GM12878 (cell line): Measurements from ENCODE around the gene PLEKHA6. TPM values are rescaled to one million over a fixed set of nuclear protein-coding genes. Genes with fewer than 3 reads are reported as not detected.

Experiments
- ATAC-seq: fragments of 200-7000 bp; cut with Tn5 transposase; 3 replicates; pipeline ENCODE4 v1.9.1; 2020; ENCODE audit warnings: mild to moderate bottlenecking, moderate library complexity
- BruUV-seq: library from RNA; stranded (reverse); fragments of 400-500 nt; replicated peaks from 2 replicates; lab custom pipeline; 2021; lab: Mats Ljungman, UMichigan
- CTCF ChIA-PET: fragments of 300-600 bp; sonication (Branson Sonifier 250); formaldehyde crosslinking; extraction: SDS; loops from one replicate; lab custom pipeline; 2021; ENCODE audit warnings: inconsistent platforms; lab: Yijun Ruan, JAX
- POLR2A ChIA-PET: fragments of 350-600 bp; formaldehyde crosslinking; extraction: SDS; loops from one replicate; lab custom pipeline; 2021; ENCODE audit warnings: inconsistent platforms; lab: Charles Lee
- RAD21 ChIA-PET: fragments of 300-600 bp; sonication (Branson Sonifier 250); formaldehyde crosslinking; loops from one replicate; lab custom pipeline; 2023; ENCODE audit warnings: antibody characterized with exemption; ENCODE audit not compliant: unreplicated experiment; lab: Charles Lee
- SMC1A ChIA-PET: fragments of 300-600 bp; sonication (Branson Sonifier 250); formaldehyde crosslinking; loops from one replicate; lab custom pipeline; 2023; ENCODE audit not compliant: unreplicated experiment, uncharacterized antibody; lab: Charles Lee
- DNase-seq: peaks from one replicate; pipeline ENCODE4 v3.0.0-alpha.2; 2011; ENCODE audit warnings: low read depth, low spot score
- FAIRE-seq: peaks from 3 replicates; lab custom pipeline; 2011; peaks lifted over from hg19 to GRCh38; lab: Jason Lieb, UNC
- H2AFZ ChIP-seq: 2 replicates; pipeline ENCODE4 v1.6.0; 2011; ENCODE audit warnings: low read depth, low read length, control low read depth; ENCODE audit not compliant: control insufficient read depth
- H3K27ac ChIP-seq: 2 replicates; pipeline ENCODE4 v1.5.1; 2011; ENCODE audit warnings: control low read depth; ENCODE audit not compliant: control insufficient read depth, insufficient read depth
- H3K27me3 ChIP-seq, 2 experiments: replicated peaks in 1 of 2; 2 replicates each; pipeline versions ENCODE4 v1.6.0 to v1.6.1; 2011; ENCODE audit warnings: low read length in 1 of 2; ENCODE audit not compliant: control insufficient read depth in 2 of 2, insufficient read depth in 2 of 2
- H3K36me3 ChIP-seq, 2 experiments: 2 replicates each; pipeline ENCODE4 v1.5.1; 2011; ENCODE audit warnings: low read length in 1 of 2; ENCODE audit not compliant: control insufficient read depth in 2 of 2, insufficient read depth in 2 of 2
- H3K4me1 ChIP-seq: 2 replicates; pipeline ENCODE4 v1.6.1; 2011; ENCODE audit warnings: mild to moderate bottlenecking, low read length, moderate library complexity, mixed read lengths; ENCODE audit not compliant: control insufficient read depth, insufficient read depth
- H3K4me2 ChIP-seq: 2 replicates; pipeline ENCODE4 v1.6.0; 2011; ENCODE audit warnings: control low read depth; ENCODE audit not compliant: control insufficient read depth, insufficient read depth
- H3K4me3 ChIP-seq: fragments of 200-600 bp; sonication (generic); 2 replicates; pipeline ENCODE4 v1.5.1; 2016
- H3K79me2 ChIP-seq: 2 replicates; pipeline ENCODE4 v1.6.0; 2011; ENCODE audit warnings: low read length; ENCODE audit not compliant: control insufficient read depth, insufficient read depth
- H3K9ac ChIP-seq: 2 replicates; pipeline ENCODE4 v1.8.0; 2011; ENCODE audit warnings: low read length, control low read depth, mixed read lengths; ENCODE audit not compliant: control insufficient read depth, insufficient read depth
- H3K9me3 ChIP-seq: replicated peaks from 3 replicates; pipeline ENCODE4 v1.5.1; 2011; ENCODE audit warnings: mild to moderate bottlenecking, low read length; ENCODE audit not compliant: control insufficient read depth, insufficient read depth
- H4K20me1 ChIP-seq: 2 replicates; pipeline ENCODE4 v1.6.0; 2011; ENCODE audit not compliant: control insufficient read depth, insufficient read depth
- FOS ChIP-seq: IDR thresholded peaks from 3 replicates; pipeline ENCODE4 v1.6.1; 2011; ENCODE audit warnings: borderline replicate concordance; ENCODE audit not compliant: insufficient read length; ENCODE audit errors: extremely low read depth
- FOXK2 ChIP-seq: fragments of 450-650 bp; IDR thresholded peaks from 2 replicates; pipeline ENCODE4 v1.6.1; 2017; ENCODE audit warnings: mild to moderate bottlenecking, moderate library complexity
- JUNB ChIP-seq: IDR thresholded peaks from 2 replicates; pipeline ENCODE4 v1.6.1; 2016; ENCODE audit warnings: antibody characterized with exemption, mild to moderate bottlenecking
- MTA3 ChIP-seq: IDR thresholded peaks from 2 replicates; pipeline ENCODE4 v1.6.1; 2012; ENCODE audit warnings: low read length, inconsistent platforms, borderline replicate concordance
- MXI1 ChIP-seq: fragments of 150-350 bp; IDR thresholded peaks from 2 replicates; pipeline ENCODE4 v1.6.1; 2011; ENCODE audit warnings: low read depth, mild to moderate bottlenecking, inconsistent platforms, low read length, improper control_type of control experiment
- PML ChIP-seq: IDR thresholded peaks from 2 replicates; pipeline ENCODE4 v1.6.1; 2012; ENCODE audit warnings: low read length, inconsistent platforms
- SIN3A ChIP-seq: IDR thresholded peaks from 2 replicates; pipeline ENCODE4 v1.6.1; 2012; ENCODE audit warnings: low read depth, low read length, improper control_type of control experiment
- SP1 ChIP-seq: IDR thresholded peaks from one replicate; pipeline ENCODE4 v1.6.1; 2011; ENCODE audit warnings: low read depth, low read length
- TARDBP ChIP-seq: IDR thresholded peaks from 2 replicates; pipeline ENCODE4 v1.6.1; 2016; ENCODE audit warnings: borderline replicate concordance
- WGBS: methylation state at CpG from one replicate; pipeline ENCODE4 v1.1.6; 2016; ENCODE audit warnings: low lambda C conversion rate; ENCODE audit not compliant: insufficient replicate concordance, insufficient coverage; ENCODE audit errors: missing lambda C conversion rate; 5-methylcytosine and 5-hydroxymethylcytosine counted together
- in situ Hi-C: fragments of 300-500 bp; cut with MboI; formaldehyde crosslinking; loops from 9 replicates; pipeline ENCODE4 v1.14.3; 2018; ENCODE audit warnings: mixed read lengths
- intact Hi-C: fragments of 100-400 bp; cut with micrococcal nuclease; formaldehyde crosslinking; loops from one replicate; pipeline ENCODE4 v1.14.2; 2022; ENCODE audit not compliant: unreplicated experiment
- polyA plus RNA-seq, 11 experiments: library from polyadenylated mRNA; depleted of rRNA in 4 of 11; unstranded in 6 of 11; stranded (reverse) in 5 of 11; fragments of >200 nt; fragmentation: Nextera tagmentation in 4 of 11; fragmentation: Illumina TruSeq in 1 of 11; extraction: Ambion mirVana in 4 of 11; extraction: Trizol in 1 of 11; gene quantifications; 1 replicate in 1 of 11; 2 replicates in 10 of 11; pipeline versions ENCODE4 v1.2.1 to v1.2.3, GENCODE V29; 2011 to 2016; ENCODE audit warnings: inconsistent platforms in 2 of 11, missing spikeins in 2 of 11, low read depth in 1 of 11
- total RNA-seq, 4 experiments: library from RNA; depleted of rRNA in 3 of 4; stranded (reverse); fragments of >200 nt in 3 of 4; fragmentation: Illumina TruSeq in 1 of 4; extraction: Trizol in 1 of 4; gene quantifications; 2 replicates each; pipeline versions ENCODE4 v1.2.1 to v1.2.3, GENCODE V29; 2013 to 2021
- TF ChIP-seq, protein P1 (sequence below): fragments of 450-650 bp; IDR thresholded peaks from 2 replicates; pipeline ENCODE4 v1.6.1; 2017; ENCODE audit warnings: antibody characterized with exemption, mild to moderate bottlenecking, moderate library complexity

The PLEKHA6 gene
- total and polyA plus RNA-seq, 10 of the 15 experiments (the other 5 are each of a cell fraction or from before 2014, with no cell fraction given) = 0.04 to 0.81 (median 0.19) TPM; not detected in 4

DNA sequence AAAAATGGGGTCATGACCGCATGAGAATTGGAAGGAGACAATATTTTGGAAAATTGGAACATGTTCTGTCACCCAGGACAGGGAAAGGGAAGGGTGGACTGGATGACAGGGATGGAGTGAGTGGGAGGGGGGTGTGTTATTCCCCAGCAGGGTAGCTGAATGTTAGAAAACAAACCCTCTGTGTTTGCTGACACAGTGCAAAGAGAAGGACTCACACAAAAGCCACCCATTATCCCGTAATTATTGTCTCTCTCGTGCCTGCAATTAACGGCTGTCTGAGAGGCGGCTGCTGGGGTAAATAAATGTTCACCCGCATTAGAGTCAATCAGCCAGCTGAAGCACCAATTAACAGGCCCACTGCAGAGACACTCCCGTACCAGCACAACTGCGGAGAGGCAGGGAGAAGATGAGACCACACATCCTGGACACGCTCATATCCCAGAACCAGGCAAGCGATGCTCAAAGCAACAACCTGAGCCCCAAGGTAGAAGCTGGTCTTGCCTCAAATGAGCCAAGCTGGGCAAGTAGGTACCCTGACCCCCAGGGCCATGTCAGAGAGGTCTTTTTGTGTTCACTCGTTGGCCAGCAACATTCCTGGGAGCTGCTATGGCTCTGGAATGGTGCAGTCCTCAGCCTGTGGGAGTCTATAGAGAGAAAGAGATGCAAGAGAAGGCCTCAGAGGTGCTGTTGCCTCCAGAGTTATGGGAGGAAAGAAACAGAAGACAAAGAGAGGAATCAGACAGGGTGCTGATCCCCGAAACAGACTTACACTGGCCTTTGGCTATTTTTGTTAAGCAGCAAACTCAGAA lies 19.4 kb downstream of the PLEKHA6 start:
- no peaks in the 10 kb centered on the region for H3K4me1 ChIP-seq
- 33% methylated on average over 12 of the region's 12 CpGs for whole genome bisulfite sequencing
- CTCF ChIA-PET = interaction anchor here (1.1 to 2.5 kb wide), 3 partner anchors 55 to 58 kb away, joined by 3 to 13 read pairs (median 4); no protein-coding TSS in a partner anchor
- H3K79me2 ChIP-seq = no peaks in the 10 kb centered on the region
- TF ChIP-seq FOXK2 (no peak), PML (no peak), MTA3 (no peak), JUNB (no peak), FOS (no peak), TARDBP (no peak), SP1 (no peak), MXI1 (no peak), SIN3A (no peak)
- TF ChIP-seq, protein P1, sequence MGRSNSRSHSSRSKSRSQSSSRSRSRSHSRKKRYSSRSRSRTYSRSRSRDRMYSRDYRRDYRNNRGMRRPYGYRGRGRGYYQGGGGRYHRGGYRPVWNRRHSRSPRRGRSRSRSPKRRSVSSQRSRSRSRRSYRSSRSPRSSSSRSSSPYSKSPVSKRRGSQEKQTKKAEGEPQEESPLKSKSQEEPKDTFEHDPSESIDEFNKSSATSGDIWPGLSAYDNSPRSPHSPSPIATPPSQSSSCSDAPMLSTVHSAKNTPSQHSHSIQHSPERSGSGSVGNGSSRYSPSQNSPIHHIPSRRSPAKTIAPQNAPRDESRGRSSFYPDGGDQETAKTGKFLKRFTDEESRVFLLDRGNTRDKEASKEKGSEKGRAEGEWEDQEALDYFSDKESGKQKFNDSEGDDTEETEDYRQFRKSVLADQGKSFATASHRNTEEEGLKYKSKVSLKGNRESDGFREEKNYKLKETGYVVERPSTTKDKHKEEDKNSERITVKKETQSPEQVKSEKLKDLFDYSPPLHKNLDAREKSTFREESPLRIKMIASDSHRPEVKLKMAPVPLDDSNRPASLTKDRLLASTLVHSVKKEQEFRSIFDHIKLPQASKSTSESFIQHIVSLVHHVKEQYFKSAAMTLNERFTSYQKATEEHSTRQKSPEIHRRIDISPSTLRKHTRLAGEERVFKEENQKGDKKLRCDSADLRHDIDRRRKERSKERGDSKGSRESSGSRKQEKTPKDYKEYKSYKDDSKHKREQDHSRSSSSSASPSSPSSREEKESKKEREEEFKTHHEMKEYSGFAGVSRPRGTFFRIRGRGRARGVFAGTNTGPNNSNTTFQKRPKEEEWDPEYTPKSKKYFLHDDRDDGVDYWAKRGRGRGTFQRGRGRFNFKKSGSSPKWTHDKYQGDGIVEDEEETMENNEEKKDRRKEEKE = no peak
- TF ChIP-seq, all 136 proteins: peak for 0
- FAIRE-seq = no peak
- intact Hi-C loops = no loop called here
- DNase-seq = no peak
- BruUV-seq = no TSS peak
- H3K9me3 ChIP-seq = no peaks in the 10 kb centered on the region
- H2AFZ ChIP-seq = no peak overlapping the region
- ChIA-PET SMC1A (interaction anchor here (0.7 kb wide), 1 partner anchor 8 kb away, joined by 3 read pairs; no protein-coding TSS in a partner anchor), POLR2A (no interaction called here), RAD21 (no interaction called here)
- in situ Hi-C loops = no loop called here
- H3K36me3 ChIP-seq = no peaks in the 10 kb centered on the region
- no peak overlapping the region for H3K9ac ChIP-seq
- H3K4me3 ChIP-seq = no peak overlapping the region
- peaks cover 3 to 6% of the 10 kb centered on the region in 2 experiments for H3K27me3 ChIP-seq
- H3K4me2 ChIP-seq = no peak overlapping the region
- H4K20me1 ChIP-seq = no peaks in the 10 kb centered on the region
- H3K27ac ChIP-seq = no peak overlapping the region
- no peak for ATAC-seq
